Measurements from ENCODE around the gene ROBO2.

DNA sequence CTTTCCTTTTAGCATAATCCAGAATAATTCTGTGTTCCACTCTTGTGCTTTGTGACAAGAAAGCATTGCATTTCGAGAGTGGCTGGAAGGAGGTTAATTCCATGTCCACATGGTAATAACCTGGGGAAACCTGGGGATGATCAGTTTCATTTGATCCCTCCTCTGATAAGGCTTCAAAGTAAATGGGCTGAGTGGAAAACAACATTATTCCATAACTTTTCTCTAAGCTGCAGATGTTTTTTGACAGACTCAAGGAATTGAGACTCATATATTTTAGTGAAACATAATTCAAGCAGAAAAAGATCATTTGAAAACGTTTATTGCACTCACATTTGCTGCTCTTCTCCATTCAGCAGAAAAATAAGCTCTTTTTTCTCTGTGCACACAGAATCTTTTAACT, 44.6 kb downstream of the ROBO2 start:
- no peak for TF ChIP-seq TAF1 (IDR thresholded peaks at IDR 0.05; ENCODE audit: borderline replicate concordance, low read depth, low read length)
- TF ChIP-seq POLR2A (IDR thresholded peaks at IDR 0.05; ENCODE audit: low read depth, low read length) = no peak
- no peak for TF ChIP-seq POLR2AphosphoS5 (IDR thresholded peaks at IDR 0.05; ENCODE audit: low read depth, low read length)

Measured in GM12892 (cell line).